GM18873 (cell line): ENCODE results near the gene CIB4.

Experiments
- ATAC-seq: cut with Tn5 transposase; IDR thresholded peaks from one replicate; pipeline ENCODE4 v1.9.1; 2021; ENCODE audit warnings: mild to moderate bottlenecking, moderate library complexity, moderate number of reproducible peaks; ENCODE audit not compliant: unreplicated experiment, low FRiP score

Gene CIB4

GRCh38 chr2:26640781-26641564 is at the start of gene CIB4:
Gene CIB4, minus strand, starts transcription at chr2:26641366. Its CDS starts 52 bp downstream, at chr2:26641314.
- ATAC-seq: no peak

GRCh38 chr2:26687801-26688200 is 46.6 kb upstream of the CIB4 start:
- ATAC-seq: no peak

GRCh38 chr2:26687328-26687727 is 46.2 kb upstream of the CIB4 start:
- ATAC-seq: no peak

- no peak for ATAC-seq
Measured at GRCh38 chr2:26685989-26686839, 45.0 kb upstream of the CIB4 start.

GRCh38 chr2:26685341-26685740 is 44.2 kb upstream of the CIB4 start:
- ATAC-seq: no peak

GRCh38 chr2:26683583-26683982 is 42.4 kb upstream of the CIB4 start:
- no peak for ATAC-seq

- ATAC-seq: no peak
Measured at GRCh38 chr2:26682155-26682554, 41.0 kb upstream of the CIB4 start.

- ATAC-seq: no peak
Measured at GRCh38 chr2:26681656-26682055, 40.5 kb upstream of the CIB4 start.

- ATAC-seq: no peak
Measured at GRCh38 chr2:26679867-26680266, 38.7 kb upstream of the CIB4 start.

GRCh38 chr2:26678035-26678434 is 36.9 kb upstream of the CIB4 start:
- no peak for ATAC-seq

- ATAC-seq: no peak
Measured at GRCh38 chr2:26675651-26676255, 34.6 kb upstream of the CIB4 start.

GRCh38 chr2:26674771-26675170 is 33.6 kb upstream of the CIB4 start:
- no peak for ATAC-seq

- no peak for ATAC-seq
Measured at GRCh38 chr2:26674002-26674751, 33.0 kb upstream of the CIB4 start.

GRCh38 chr2:26672818-26673393 is 31.7 kb upstream of the CIB4 start:
- no peak for ATAC-seq

- ATAC-seq: no peak
Measured at GRCh38 chr2:26672112-26672817, 31.1 kb upstream of the CIB4 start.

GRCh38 chr2:26671691-26672090 is 30.5 kb upstream of the CIB4 start:
- no peak for ATAC-seq

GRCh38 chr2:26670931-26671460 is 29.8 kb upstream of the CIB4 start:
- no peak for ATAC-seq

- no peak for ATAC-seq
Measured at GRCh38 chr2:26670171-26670570, 29.0 kb upstream of the CIB4 start.
